Dedifferentiated amniotic fluid mesenchymal stem cell (primary cell): ENCODE results near the gene KCTD11.

ENCODE experiments used
- DNase-seq: peaks from one replicate; pipeline ENCODE4 v3.0.0-alpha.2; 2016; ENCODE audit errors: extremely low spot score

The KCTD11 gene

GRCh38 chr17:7351665-7352502 is at the start of gene KCTD11:
Gene KCTD11, plus strand, starts transcription at chr17:7352162.
- peak; percentile 81 for DNase-seq

- DNase-seq = no peak
These were observed 47.8 kb upstream of the KCTD11 start for GRCh38 chr17:7304179-7304578.

- DNase-seq = peak; percentile 100
These were observed 44.9 kb upstream of the KCTD11 start, which contains the start of gene EIF5A for GRCh38 chr17:7306911-7307685. Gene EIF5A, plus strand, starts transcription at chr17:7307628. Its CDS starts 2,008 bp downstream, at chr17:7309636.

GRCh38 chr17:7307686-7308624 is 44.0 kb upstream of the KCTD11 start:
- no peak for DNase-seq

DNA sequence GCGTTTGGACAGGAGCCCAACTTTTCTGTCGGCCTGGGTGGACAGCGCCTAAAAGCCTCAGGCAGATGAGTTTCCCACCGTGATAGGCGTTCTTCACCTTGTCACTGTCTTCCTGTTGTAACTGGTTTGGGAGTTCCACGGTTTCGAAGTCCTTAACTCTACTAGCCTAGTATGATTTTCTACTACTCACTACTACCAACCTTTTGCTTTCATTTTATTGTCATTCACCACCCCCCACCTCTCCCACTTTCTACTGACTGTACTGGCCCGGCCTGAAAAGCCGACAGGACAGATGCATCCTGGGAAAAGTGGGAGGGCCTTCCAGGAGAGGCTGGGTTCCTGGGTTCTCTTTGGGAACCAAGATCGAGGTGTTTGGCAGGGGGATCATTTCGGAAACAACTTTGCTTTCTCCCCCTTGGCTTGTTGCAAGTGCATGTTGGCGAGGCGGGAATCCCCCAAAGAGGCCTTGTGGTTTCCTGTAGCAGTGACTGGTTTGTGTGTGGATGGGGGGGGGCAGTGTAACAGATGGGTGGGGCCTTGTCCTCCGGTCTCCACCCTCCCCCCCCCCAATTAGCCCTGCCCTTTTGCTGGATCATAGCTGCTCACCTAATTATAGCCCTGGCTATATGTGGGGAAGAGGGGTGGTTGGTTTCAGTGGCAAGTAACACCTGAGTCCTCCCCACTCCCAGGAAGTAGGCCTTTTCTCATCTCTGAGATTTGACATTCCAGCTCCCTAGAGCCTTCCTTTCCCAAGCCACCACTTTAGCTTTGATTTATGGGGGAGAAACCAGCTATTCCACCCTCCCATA is 43.1 kb upstream of the KCTD11 start:
- peak; percentile 81 for DNase-seq

DNA sequence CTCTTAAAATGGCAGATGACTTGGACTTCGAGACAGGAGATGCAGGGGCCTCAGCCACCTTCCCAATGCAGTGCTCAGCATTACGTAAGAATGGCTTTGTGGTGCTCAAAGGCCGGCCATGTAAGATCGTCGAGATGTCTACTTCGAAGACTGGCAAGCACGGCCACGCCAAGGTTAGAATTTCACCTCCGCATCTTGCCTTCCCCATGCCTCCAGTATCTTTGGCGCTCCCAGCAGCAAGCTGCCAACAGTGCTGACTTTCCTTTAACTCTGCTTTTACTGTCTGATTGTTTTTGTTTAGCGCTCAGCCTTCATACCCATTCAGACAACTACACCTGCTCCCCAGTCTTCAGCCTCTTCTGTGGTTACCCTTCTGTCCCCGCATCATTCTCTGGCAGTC is 42.3 kb upstream of the KCTD11 start:
- no peak for DNase-seq

DNA sequence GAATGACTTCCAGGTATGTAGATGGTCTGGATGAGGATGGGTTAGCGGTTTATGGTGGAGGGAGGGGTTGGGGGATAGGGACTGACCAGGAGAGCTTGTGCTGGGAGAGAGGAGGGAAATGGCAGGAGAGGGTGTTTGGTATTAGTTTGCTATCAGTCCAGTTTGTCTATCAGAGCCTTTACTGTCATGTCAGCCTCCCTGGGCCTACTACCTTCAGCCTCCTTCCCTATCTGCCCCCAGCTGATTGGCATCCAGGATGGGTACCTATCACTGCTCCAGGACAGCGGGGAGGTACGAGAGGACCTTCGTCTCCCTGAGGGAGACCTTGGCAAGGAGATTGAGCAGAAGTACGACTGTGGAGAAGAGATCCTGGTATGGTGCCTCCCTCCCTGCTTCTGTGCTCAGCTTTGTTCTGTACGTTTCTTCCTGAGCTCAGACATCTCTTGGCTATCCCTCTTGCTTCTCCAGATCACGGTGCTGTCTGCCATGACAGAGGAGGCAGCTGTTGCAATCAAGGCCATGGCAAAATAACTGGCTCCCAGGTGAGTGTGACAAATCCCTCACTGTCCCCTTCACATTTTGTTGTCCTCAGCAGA is 40.8 kb upstream of the KCTD11 start:
- DNase-seq = no peak

DNA sequence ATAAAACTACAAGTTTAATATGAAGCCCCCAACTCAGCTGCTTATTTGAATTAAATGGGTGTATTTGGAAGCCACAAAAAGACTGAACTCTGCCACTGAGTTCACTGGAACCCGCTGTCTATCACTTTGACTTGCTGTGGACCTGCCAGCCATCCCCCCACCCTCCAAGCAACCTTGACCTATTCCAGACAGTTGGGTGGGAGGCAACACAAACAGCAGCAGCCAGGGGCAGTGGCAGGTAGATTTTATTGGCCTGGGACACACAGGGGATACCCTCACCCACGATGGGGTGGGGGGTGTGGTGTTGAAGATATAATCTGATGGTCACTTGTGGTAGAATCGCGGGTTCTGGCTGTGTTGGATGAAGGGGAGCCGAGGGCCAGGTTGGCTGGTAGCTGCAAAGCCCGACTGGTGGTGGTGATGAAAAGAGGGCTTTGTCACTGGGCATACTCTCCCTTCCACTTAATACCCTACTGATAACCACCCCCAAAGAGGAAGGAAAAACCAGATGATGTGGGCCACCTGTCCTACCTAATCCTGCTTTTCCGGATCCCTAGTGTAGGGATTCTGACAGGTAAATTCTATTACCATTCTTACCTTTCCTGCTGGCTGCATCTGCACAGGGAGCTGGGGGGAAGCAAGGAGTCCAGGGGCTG is 39.4 kb upstream of the KCTD11 start:
- DNase-seq = no peak

DNA sequence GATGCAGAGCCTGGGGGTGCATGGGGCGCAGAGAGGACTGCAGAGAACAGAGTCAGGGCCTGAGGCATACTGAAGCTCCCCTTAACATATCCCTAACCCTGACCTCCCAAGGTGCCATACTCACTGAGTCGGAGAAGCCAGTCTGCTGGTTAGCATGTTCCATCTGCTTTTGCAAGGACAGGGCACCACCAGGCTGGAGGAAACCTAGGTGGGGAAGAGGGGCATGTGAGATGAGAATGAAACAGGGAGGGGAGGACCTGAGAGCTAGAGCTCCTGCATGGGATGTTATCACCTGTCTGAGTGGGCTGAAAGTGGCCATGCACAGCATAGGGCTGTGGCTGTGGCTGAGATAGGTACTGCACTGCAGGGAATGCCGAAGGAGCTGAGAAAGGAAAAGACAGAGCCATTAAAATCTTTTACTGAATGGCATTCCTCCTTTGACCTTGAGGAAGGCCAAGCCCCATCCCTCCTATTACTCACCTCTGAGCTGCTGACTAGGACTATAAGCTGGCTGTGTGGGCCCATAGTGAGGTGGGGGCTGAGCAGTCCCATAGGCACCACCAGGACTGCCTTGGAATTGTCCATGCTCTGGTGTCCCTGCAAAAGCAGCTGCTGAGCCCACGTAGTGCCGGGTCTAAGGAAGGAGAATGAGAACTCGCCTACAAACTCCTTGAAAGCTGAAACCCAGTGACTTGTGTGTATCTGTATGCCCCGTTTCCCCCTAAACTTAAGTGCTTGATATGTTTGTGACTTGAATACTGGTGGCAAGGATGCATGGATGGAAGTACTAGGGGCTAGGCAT is 38.7 kb upstream of the KCTD11 start:
- DNase-seq = no peak

GRCh38 chr17:7313890-7314718 is 37.9 kb upstream of the KCTD11 start:
- no peak for DNase-seq

GRCh38 chr17:7314719-7315569 is 37.0 kb upstream of the KCTD11 start, which contains the start of gene GPS2:
Gene GPS2, minus strand, starts transcription at chr17:7315360. Its CDS starts 308 bp downstream, at chr17:7315052.
- peak; percentile 61 for DNase-seq

- no peak for DNase-seq
These were observed 36.3 kb upstream of the KCTD11 start for GRCh38 chr17:7315570-7316235.

- no peak for DNase-seq
These were observed 34.7 kb upstream of the KCTD11 start for GRCh38 chr17:7317161-7317803.

- no peak for DNase-seq
These were observed 33.7 kb upstream of the KCTD11 start for GRCh38 chr17:7318121-7318860.

DNA sequence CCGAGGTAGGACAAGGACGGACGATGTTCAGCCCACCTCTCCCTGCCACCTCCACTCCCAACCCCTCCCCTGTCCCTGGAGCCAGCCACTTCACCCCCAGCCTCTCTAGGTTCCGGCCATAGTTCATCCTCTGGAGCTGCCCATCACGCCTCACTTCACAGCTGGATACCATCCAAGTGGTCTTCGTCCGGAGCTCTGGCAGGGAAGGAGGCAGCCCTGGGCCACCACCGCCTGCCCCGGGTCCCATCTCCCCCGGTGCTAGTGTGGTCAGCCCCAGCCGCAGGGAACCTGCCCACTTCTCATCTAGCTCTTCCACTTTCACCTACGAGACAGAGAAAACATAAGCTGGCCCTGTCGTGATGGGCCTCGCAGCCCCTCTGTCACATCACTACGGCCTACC is 30.5 kb upstream of the KCTD11 start:
- no peak for DNase-seq
